Measurements from ENCODE around the gene NAV1. TPM values are rescaled to one million over a fixed set of nuclear protein-coding genes. Genes with fewer than 3 reads are reported as not detected.
"Not testable (repeated sequence)": the region's sequence is repeated elsewhere in the genome, so short reads cannot be mapped to it uniquely, and the experiment has no call there.

Gene NAV1
- total RNA-seq, 2 experiments from 2014 or later: 2.8 to 4.3 TPM

DNA sequence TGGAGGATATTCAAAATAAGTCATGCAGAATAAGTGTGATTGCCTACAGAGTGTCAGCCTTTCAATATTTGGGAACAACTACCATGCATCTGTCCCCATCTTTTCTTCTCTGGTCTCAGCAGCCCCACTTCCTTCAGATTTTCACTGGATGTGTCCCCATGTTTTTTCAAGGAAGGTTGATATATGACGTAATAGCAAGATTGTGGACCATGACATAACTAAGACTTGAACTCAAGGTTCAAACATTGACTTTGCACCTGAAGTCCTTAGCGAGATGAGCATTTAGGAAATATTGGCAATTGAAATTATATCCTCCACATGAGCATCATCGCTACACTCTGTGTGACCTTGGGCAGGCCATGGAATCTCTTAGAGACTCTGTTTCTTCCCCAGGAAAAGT lies 5.8 kb downstream of the NAV1 start:
- Mint-ChIP-seq H3K4me3 (no peak overlapping the region), H3K9me3 (no peaks in the 10 kb centered on the region), H3K27ac (no peak overlapping the region), H3K4me1 (ENCODE audit: low read depth) (peaks cover 14% of the 10 kb centered on the region), H3K27me3 (peaks cover 46% of the 10 kb centered on the region), H3K36me3 (ENCODE audit: low read depth) (no peaks in the 10 kb centered on the region)
- POLR2A ChIA-PET: no interaction called here
- no peak for ATAC-seq (ENCODE audit: poor library complexity)
- H3K27me3 ChIP-seq (ENCODE audit: control insufficient read depth in 1 of 2, insufficient read depth in 2 of 2, low read length in 2 of 2): peaks cover 10 to 16% of the 10 kb centered on the region in 2 experiments
- DNase-seq: no peak
- TF ChIP-seq, protein P1, sequence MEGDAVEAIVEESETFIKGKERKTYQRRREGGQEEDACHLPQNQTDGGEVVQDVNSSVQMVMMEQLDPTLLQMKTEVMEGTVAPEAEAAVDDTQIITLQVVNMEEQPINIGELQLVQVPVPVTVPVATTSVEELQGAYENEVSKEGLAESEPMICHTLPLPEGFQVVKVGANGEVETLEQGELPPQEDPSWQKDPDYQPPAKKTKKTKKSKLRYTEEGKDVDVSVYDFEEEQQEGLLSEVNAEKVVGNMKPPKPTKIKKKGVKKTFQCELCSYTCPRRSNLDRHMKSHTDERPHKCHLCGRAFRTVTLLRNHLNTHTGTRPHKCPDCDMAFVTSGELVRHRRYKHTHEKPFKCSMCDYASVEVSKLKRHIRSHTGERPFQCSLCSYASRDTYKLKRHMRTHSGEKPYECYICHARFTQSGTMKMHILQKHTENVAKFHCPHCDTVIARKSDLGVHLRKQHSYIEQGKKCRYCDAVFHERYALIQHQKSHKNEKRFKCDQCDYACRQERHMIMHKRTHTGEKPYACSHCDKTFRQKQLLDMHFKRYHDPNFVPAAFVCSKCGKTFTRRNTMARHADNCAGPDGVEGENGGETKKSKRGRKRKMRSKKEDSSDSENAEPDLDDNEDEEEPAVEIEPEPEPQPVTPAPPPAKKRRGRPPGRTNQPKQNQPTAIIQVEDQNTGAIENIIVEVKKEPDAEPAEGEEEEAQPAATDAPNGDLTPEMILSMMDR (IDR thresholded peaks at IDR 0.05): no peak
- CTCF ChIA-PET: no interaction called here
- H3K27ac ChIP-seq (ENCODE audit: low read depth in 1 of 2, low read length in 2 of 2): no peak overlapping the region
- intact Hi-C loops (cut with DNase I, micrococcal nuclease): no loop called here
- H3K9me3 ChIP-seq (ENCODE audit: control insufficient read depth in 1 of 2, insufficient read depth in 1 of 2, low read length in 2 of 2): no peaks in the 10 kb centered on the region
- peaks cover 5% of the 10 kb centered on the region for H3K4me1 ChIP-seq (ENCODE audit: insufficient read depth, low read length)
- H3K36me3 ChIP-seq (ENCODE audit: insufficient read depth, low read length): no peaks in the 10 kb centered on the region
- H3K4me3 ChIP-seq (ENCODE audit: low read length): no peak overlapping the region

DNA sequence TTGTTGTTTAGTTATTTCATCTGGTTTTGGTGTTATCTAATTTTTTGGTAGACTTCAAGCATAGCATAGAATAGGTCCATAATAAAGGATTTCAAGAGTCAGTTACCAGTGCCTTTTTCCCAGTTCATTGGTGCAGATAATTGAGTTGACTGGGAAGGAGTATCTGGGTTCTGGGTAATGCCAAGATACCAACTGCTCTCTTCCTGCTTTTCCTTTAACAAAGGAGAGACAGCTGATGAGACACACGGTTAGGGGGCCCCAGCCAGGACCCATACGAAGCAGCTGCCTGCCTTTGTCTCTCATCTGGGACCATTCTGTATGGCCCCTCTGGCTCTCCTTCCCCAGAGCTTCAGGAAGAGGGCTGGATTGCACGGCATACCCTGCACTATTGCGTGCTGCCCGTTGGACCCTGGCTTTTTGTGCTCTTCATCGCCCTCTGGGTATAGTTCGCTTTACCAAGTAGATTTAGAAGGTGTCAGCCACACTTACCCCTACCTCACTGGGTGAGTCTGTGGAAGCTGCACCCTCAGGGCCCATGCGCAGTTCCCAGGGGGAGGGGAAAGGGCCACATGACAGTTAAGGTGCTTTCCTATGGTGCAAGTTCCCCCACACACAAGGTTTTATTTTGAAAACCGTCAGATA lies 7.0 kb downstream of the NAV1 start:
- Mint-ChIP-seq H3K27ac (no peak overlapping the region), H3K9me3 (no peaks in the 10 kb centered on the region), H3K36me3 (ENCODE audit: low read depth) (no peaks in the 10 kb centered on the region), H3K27me3 (peaks cover 34% of the 10 kb centered on the region), H3K4me3 (no peak overlapping the region), H3K4me1 (ENCODE audit: low read depth) (peaks cover 3% of the 10 kb centered on the region)
- no peak for ATAC-seq (ENCODE audit: poor library complexity)
- intact Hi-C loops (cut with DNase I, micrococcal nuclease): no loop called here
- no peaks in the 10 kb centered on the region for H3K9me3 ChIP-seq (ENCODE audit: control insufficient read depth in 1 of 2, insufficient read depth in 1 of 2, low read length in 2 of 2)
- TF ChIP-seq, protein P1 (IDR thresholded peaks at IDR 0.05): no peak
- POLR2A ChIA-PET: no interaction called here
- peaks cover 0 to 6% of the 10 kb centered on the region in 2 experiments for H3K27me3 ChIP-seq (ENCODE audit: control insufficient read depth in 1 of 2, insufficient read depth in 2 of 2, low read length in 2 of 2)
- no peak overlapping the region for H3K4me3 ChIP-seq (ENCODE audit: low read length)
- CTCF ChIA-PET: interaction anchor here (1.4 kb wide), 1 partner anchor 14 kb away, joined by 3 read pairs; no protein-coding TSS in a partner anchor
- no peak overlapping the region for H3K27ac ChIP-seq (ENCODE audit: low read depth in 1 of 2, low read length in 2 of 2)
- no peaks in the 10 kb centered on the region for H3K4me1 ChIP-seq (ENCODE audit: insufficient read depth, low read length)
- H3K36me3 ChIP-seq (ENCODE audit: insufficient read depth, low read length): no peaks in the 10 kb centered on the region
- no peak for DNase-seq

DNA sequence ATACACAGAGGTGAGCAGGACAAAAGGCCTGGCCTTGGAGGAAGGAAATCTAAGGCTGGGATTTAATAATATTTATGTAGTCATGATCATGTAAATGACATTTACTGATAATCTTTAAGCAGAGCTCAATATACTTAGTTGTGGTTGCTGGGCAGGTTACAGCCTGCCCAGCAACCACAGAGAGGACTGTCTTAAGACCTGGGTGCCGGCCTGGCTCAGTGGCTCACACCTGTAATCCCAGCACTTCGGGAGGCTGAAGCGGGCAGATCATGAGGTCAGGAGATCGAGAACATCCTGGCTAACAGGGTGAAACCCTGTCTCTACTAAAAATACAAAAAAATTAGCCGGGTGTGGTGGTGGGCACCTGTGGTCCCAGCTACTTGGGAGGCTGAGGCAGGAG lies 10.6 kb downstream of the NAV1 start:
- H3K27me3 ChIP-seq (ENCODE audit: control insufficient read depth in 1 of 2, insufficient read depth in 2 of 2, low read length in 2 of 2); ATAC-seq (ENCODE audit: poor library complexity); intact Hi-C loops (cut with DNase I, micrococcal nuclease); H3K4me1 ChIP-seq (ENCODE audit: insufficient read depth, low read length); H3K4me3 ChIP-seq (ENCODE audit: low read length); DNase-seq; H3K27ac Mint-ChIP-seq; H3K36me3 ChIP-seq (ENCODE audit: insufficient read depth, low read length); POLR2A ChIA-PET; H3K4me1 Mint-ChIP-seq (ENCODE audit: low read depth); H3K9me3 ChIP-seq (ENCODE audit: control insufficient read depth in 1 of 2, insufficient read depth in 1 of 2, low read length in 2 of 2); H3K9me3 Mint-ChIP-seq; H3K27me3 Mint-ChIP-seq; H3K27ac ChIP-seq (ENCODE audit: low read depth in 1 of 2, low read length in 2 of 2); H3K4me3 Mint-ChIP-seq; H3K36me3 Mint-ChIP-seq (ENCODE audit: low read depth): not testable (repeated sequence)
- CTCF ChIA-PET: interaction anchor here (0.9 kb wide), 1 partner anchor 10 kb away, joined by 4 read pairs; no protein-coding TSS in a partner anchor

DNA sequence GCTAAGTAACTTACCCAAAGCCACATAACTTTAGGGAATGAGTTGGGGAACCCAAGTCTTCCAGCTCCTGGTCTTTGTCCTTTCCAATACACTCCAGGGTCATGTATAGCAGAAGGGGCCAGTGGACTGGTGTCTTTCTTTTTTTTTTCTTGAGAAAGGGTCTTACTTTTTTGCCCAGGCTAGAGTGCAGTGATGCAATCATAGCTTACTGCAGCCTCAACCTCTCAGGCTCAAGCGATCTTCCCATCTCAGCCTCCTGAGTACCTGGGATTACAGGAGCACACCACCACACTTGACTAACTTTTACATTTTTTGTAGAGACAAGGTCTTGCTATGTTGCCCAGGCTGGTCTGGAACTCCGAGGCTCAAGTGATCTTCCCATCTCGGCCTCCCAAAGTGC lies 12.2 kb downstream of the NAV1 start:
- Mint-ChIP-seq H3K27ac (no peak overlapping the region), H3K27me3 (peaks cover 3% of the 10 kb centered on the region), H3K4me1 (ENCODE audit: low read depth) (no peaks in the 10 kb centered on the region), H3K9me3 (no peaks in the 10 kb centered on the region), H3K4me3 (no peak overlapping the region), H3K36me3 (ENCODE audit: low read depth) (no peaks in the 10 kb centered on the region)
- H3K9me3 ChIP-seq (ENCODE audit: control insufficient read depth in 1 of 2, insufficient read depth in 1 of 2, low read length in 2 of 2): no peaks in the 10 kb centered on the region
- ChIA-PET CTCF (interaction anchor here (1.5 kb wide), 1 partner anchor 38 kb away, joined by 4 read pairs; no protein-coding TSS in a partner anchor), POLR2A (no interaction called here)
- no peaks in the 10 kb centered on the region for H3K36me3 ChIP-seq (ENCODE audit: insufficient read depth, low read length)
- intact Hi-C loops (cut with DNase I, micrococcal nuclease): no loop called here
- no peak for ATAC-seq (ENCODE audit: poor library complexity)
- H3K27me3 ChIP-seq (ENCODE audit: control insufficient read depth in 1 of 2, insufficient read depth in 2 of 2, low read length in 2 of 2): peaks cover 0 to 2% of the 10 kb centered on the region in 2 experiments
- no peak overlapping the region for H3K4me3 ChIP-seq (ENCODE audit: low read length)
- H3K27ac ChIP-seq (ENCODE audit: low read depth in 1 of 2, low read length in 2 of 2): no peak overlapping the region
- no peaks in the 10 kb centered on the region for H3K4me1 ChIP-seq (ENCODE audit: insufficient read depth, low read length)
- TF ChIP-seq, protein P1 (IDR thresholded peaks at IDR 0.05): no peak
- no peak for DNase-seq
